Right forelimb (tissue), 1 donor: ENCODE measurements around the gene PRMT5.

Experiments
- DNase-seq: peaks from one replicate; pipeline ENCODE4 v3.0.0-alpha.2; 2018

Gene PRMT5

GRCh38 chr14:22872833-22873520, 56.2 kb downstream of the PRMT5 start:
- DNase-seq, result no peak

GRCh38 chr14:22872033-22872832, 56.9 kb downstream of the PRMT5 start:
- DNase-seq, result peak; percentile 86

GRCh38 chr14:22871224-22872032, 57.7 kb downstream of the PRMT5 start, which contains the start of gene LRP10:
Gene LRP10, plus strand, starts transcription at chr14:22871740. Its CDS starts 564 bp downstream, at chr14:22872304.
- peak; percentile 92 for DNase-seq

GRCh38 chr14:22870811-22871223, 58.4 kb downstream of the PRMT5 start:
- DNase-seq, result no peak
